IgD-negative memory B cell (primary cell): ENCODE data around the gene ADD3. TPM values are rescaled to one million over a fixed set of nuclear protein-coding genes. Genes with fewer than 3 reads are reported as not detected.

Experiments
- H3K27ac Mint-ChIP-seq, 3 donors: one replicate each; pipeline ENCODE4 v1.8.0; 2020 to 2022; ENCODE audit warnings: mild to moderate bottlenecking in 3 of 3, mixed read lengths in 3 of 3, moderate library complexity in 1 of 3
- H3K27me3 Mint-ChIP-seq: one replicate; pipeline ENCODE4 v1.8.0; 2021; ENCODE audit warnings: mixed read lengths
- H3K36me3 Mint-ChIP-seq: one replicate; pipeline ENCODE4 v1.8.0; 2020; ENCODE audit warnings: mild to moderate bottlenecking, mixed read lengths
- H3K4me1 Mint-ChIP-seq, 3 donors: one replicate each; pipeline ENCODE4 v1.8.0; 2020 to 2022; ENCODE audit warnings: mixed read lengths in 3 of 3, mild to moderate bottlenecking in 1 of 3
- H3K4me3 Mint-ChIP-seq, 4 donors: one replicate each; pipeline ENCODE4 v1.8.0; 2020 to 2022; ENCODE audit warnings: mild to moderate bottlenecking in 4 of 4, mixed read lengths in 4 of 4, moderate library complexity in 3 of 4
- H3K9me3 Mint-ChIP-seq, 3 donors: one replicate each; pipeline ENCODE4 v1.8.0; 2020 to 2021; ENCODE audit warnings: mixed read lengths in 3 of 3, mild to moderate bottlenecking in 1 of 3
- polyA plus RNA-seq: library from polyadenylated mRNA; unstranded; fragments of 300-500 nt; fragmentation: Illumina TruSeq; gene quantifications from one replicate; pipeline ENCODE4 v1.2.3, GENCODE V29; 2021

Gene ADD3
- polyA plus RNA-seq, 1 donor from 2014 or later = 344 TPM

- H3K4me3 Mint-ChIP-seq = no peak overlapping the region
- no peak overlapping the region for H3K27ac Mint-ChIP-seq
- H3K4me1 Mint-ChIP-seq = peaks cover 0 to 7% (median 2%) of the 10 kb centered on the region in 3 donors
- H3K36me3 Mint-ChIP-seq = no peaks in the 10 kb centered on the region
- peaks cover 2% of the 10 kb centered on the region for H3K27me3 Mint-ChIP-seq
- H3K9me3 Mint-ChIP-seq = peaks cover 0 to 14% (median 8%) of the 10 kb centered on the region in 3 donors
Observed at GRCh38 chr10:109988212-109988596, 19.6 kb upstream of the ADD3 start.

GRCh38 chr10:109991266-109991855, 16.4 kb upstream of the ADD3 start:
- Mint-ChIP-seq H3K27ac (no peak overlapping the region), H3K27me3 (peaks cover 2% of the 10 kb centered on the region), H3K4me3 (no peak overlapping the region), H3K4me1 (peaks cover 9 to 18% (median 16%) of the 10 kb centered on the region in 3 donors), H3K36me3 (no peaks in the 10 kb centered on the region), H3K9me3 (peaks cover 0 to 9% (median 8%) of the 10 kb centered on the region in 3 donors)

- H3K9me3 Mint-ChIP-seq = peaks cover 0 to 9% (median 6%) of the 10 kb centered on the region in 3 donors
- H3K4me3 Mint-ChIP-seq = no peak overlapping the region
- peaks cover 14 to 28% (median 25%) of the 10 kb centered on the region in 3 donors for H3K4me1 Mint-ChIP-seq
- no peak overlapping the region for H3K27ac Mint-ChIP-seq
- no peaks in the 10 kb centered on the region for H3K36me3 Mint-ChIP-seq
- peaks cover 2% of the 10 kb centered on the region for H3K27me3 Mint-ChIP-seq
Observed at GRCh38 chr10:109992485-109992884, 15.3 kb upstream of the ADD3 start.

- H3K36me3 Mint-ChIP-seq = no peaks in the 10 kb centered on the region
- H3K27ac Mint-ChIP-seq = no peak overlapping the region
- peaks cover 22 to 38% (median 33%) of the 10 kb centered on the region in 3 donors for H3K4me1 Mint-ChIP-seq
- no peak overlapping the region for H3K4me3 Mint-ChIP-seq
- peaks cover 0 to 3% (median 2%) of the 10 kb centered on the region in 3 donors for H3K9me3 Mint-ChIP-seq
- peaks cover 2% of the 10 kb centered on the region for H3K27me3 Mint-ChIP-seq
Observed at GRCh38 chr10:109993551-109994330, 14.0 kb upstream of the ADD3 start.

- Mint-ChIP-seq H3K4me3 (no peak overlapping the region), H3K27me3 (peaks cover 2% of the 10 kb centered on the region), H3K4me1 (peaks cover 26 to 42% (median 38%) of the 10 kb centered on the region in 3 donors), H3K36me3 (no peaks in the 10 kb centered on the region), H3K27ac (no peak overlapping the region), H3K9me3 (peaks cover 0 to 2% (median 0%) of the 10 kb centered on the region in 3 donors)
Observed at GRCh38 chr10:109994711-109995577, 12.8 kb upstream of the ADD3 start.

- no peak overlapping the region for H3K4me3 Mint-ChIP-seq
- peaks cover 26 to 42% (median 38%) of the 10 kb centered on the region in 3 donors for H3K4me1 Mint-ChIP-seq
- H3K27me3 Mint-ChIP-seq = peaks cover 2% of the 10 kb centered on the region
- H3K27ac Mint-ChIP-seq = no peak overlapping the region
- peaks cover 0 to 2% (median 0%) of the 10 kb centered on the region in 3 donors for H3K9me3 Mint-ChIP-seq
- no peaks in the 10 kb centered on the region for H3K36me3 Mint-ChIP-seq
Observed at GRCh38 chr10:109995595-109995994, 12.2 kb upstream of the ADD3 start.

- Mint-ChIP-seq H3K36me3 (no peaks in the 10 kb centered on the region), H3K9me3 (peaks cover 0 to 2% (median 0%) of the 10 kb centered on the region in 3 donors), H3K27ac (peak overlapping the region in 1 of 3 donors; percentile 1), H3K27me3 (peaks cover 2% of the 10 kb centered on the region), H3K4me1 (peaks cover 26 to 42% (median 38%) of the 10 kb centered on the region in 3 donors), H3K4me3 (peak overlapping the region; percentile 16 to 73 (median 48))
Observed at GRCh38 chr10:109996225-109996624, 11.6 kb upstream of the ADD3 start.

GRCh38 chr10:109996766-109997171, 11.0 kb upstream of the ADD3 start:
- H3K9me3 Mint-ChIP-seq = peaks cover 0 to 2% (median 0%) of the 10 kb centered on the region in 3 donors
- no peaks in the 10 kb centered on the region for H3K36me3 Mint-ChIP-seq
- H3K4me1 Mint-ChIP-seq = peaks cover 26 to 42% (median 38%) of the 10 kb centered on the region in 3 donors
- peak overlapping the region; percentile 16 to 73 (median 48) for H3K4me3 Mint-ChIP-seq
- peaks cover 2% of the 10 kb centered on the region for H3K27me3 Mint-ChIP-seq
- peak overlapping the region in 2 of 3 donors; percentile 1 to 74 for H3K27ac Mint-ChIP-seq

GRCh38 chr10:109997233-109997632, 10.6 kb upstream of the ADD3 start:
- peak overlapping the region in 1 of 3 donors; percentile 74 for H3K27ac Mint-ChIP-seq
- H3K36me3 Mint-ChIP-seq = no peaks in the 10 kb centered on the region
- H3K9me3 Mint-ChIP-seq = peaks cover 0 to 2% (median 0%) of the 10 kb centered on the region in 3 donors
- peaks cover 2% of the 10 kb centered on the region for H3K27me3 Mint-ChIP-seq
- H3K4me1 Mint-ChIP-seq = peaks cover 26 to 42% (median 38%) of the 10 kb centered on the region in 3 donors
- H3K4me3 Mint-ChIP-seq = no peak overlapping the region

- peaks cover 0 to 2% (median 0%) of the 10 kb centered on the region in 3 donors for H3K9me3 Mint-ChIP-seq
- no peaks in the 10 kb centered on the region for H3K36me3 Mint-ChIP-seq
- peaks cover 32 to 47% (median 44%) of the 10 kb centered on the region in 3 donors for H3K4me1 Mint-ChIP-seq
- peak overlapping the region in 1 of 4 donors; percentile 23 for H3K4me3 Mint-ChIP-seq
- peak overlapping the region in 1 of 3 donors; percentile 53 for H3K27ac Mint-ChIP-seq
- peaks cover 2% of the 10 kb centered on the region for H3K27me3 Mint-ChIP-seq
Observed at GRCh38 chr10:109998513-109998912, 9.3 kb upstream of the ADD3 start.

GRCh38 chr10:110002801-110003523, 4.8 kb upstream of the ADD3 start:
- Mint-ChIP-seq H3K4me1 (peaks cover 23 to 26% (median 25%) of the 10 kb centered on the region in 3 donors), H3K27me3 (no peaks in the 10 kb centered on the region), H3K36me3 (no peaks in the 10 kb centered on the region), H3K9me3 (peaks cover 0 to 2% (median 0%) of the 10 kb centered on the region in 3 donors), H3K27ac (peak overlapping the region; percentile 36 to 89 (median 63)), H3K4me3 (peak overlapping the region in 2 of 4 donors; percentile 33 to 58)

GRCh38 chr10:110003524-110003885, 4.3 kb upstream of the ADD3 start:
- no peaks in the 10 kb centered on the region for H3K9me3 Mint-ChIP-seq
- H3K4me1 Mint-ChIP-seq = peaks cover 19 to 21% (median 20%) of the 10 kb centered on the region in 3 donors
- peak overlapping the region; percentile 36 to 89 (median 54) for H3K27ac Mint-ChIP-seq
- no peaks in the 10 kb centered on the region for H3K27me3 Mint-ChIP-seq
- H3K36me3 Mint-ChIP-seq = no peaks in the 10 kb centered on the region
- H3K4me3 Mint-ChIP-seq = peak overlapping the region in 1 of 4 donors; percentile 58

- H3K36me3 Mint-ChIP-seq = no peaks in the 10 kb centered on the region
- no peak overlapping the region for H3K4me3 Mint-ChIP-seq
- H3K27me3 Mint-ChIP-seq = no peaks in the 10 kb centered on the region
- H3K9me3 Mint-ChIP-seq = no peaks in the 10 kb centered on the region
- no peak overlapping the region for H3K27ac Mint-ChIP-seq
- peaks cover 30 to 34% (median 32%) of the 10 kb centered on the region in 3 donors for H3K4me1 Mint-ChIP-seq
Observed at GRCh38 chr10:110005719-110006118, 2.1 kb upstream of the ADD3 start.
